Common myeloid progenitor, CD34-positive (primary cell): ENCODE results near the gene RANBP17.
"Not testable (repeated sequence)": the region's sequence is repeated elsewhere in the genome, so short reads cannot be mapped to it uniquely, and the experiment has no call there.

Experiments
- CTCF ChIA-PET: fragments of 350-600 bp; sonication (Branson Sonifier 250); formaldehyde crosslinking; loops from one replicate; lab custom pipeline; 2021; ENCODE audit warnings: antibody characterized with exemption; lab: Charles Lee
- POLR2A ChIA-PET: fragments of 350-600 bp; sonication (Branson Sonifier 250); formaldehyde crosslinking; loops from one replicate; lab custom pipeline; 2021; ENCODE audit warnings: antibody characterized with exemption; lab: Charles Lee
- DNase-seq, 3 donors: peaks; one replicate each; pipeline versions ENCODE4 v3.0.0 to v3.0.0-alpha.2; 2013
- H3K27ac ChIP-seq, 2 experiments: 1 replicate in 1 of 2; 2 replicates in 1 of 2; pipeline ENCODE4 v1.7.0; 2013; ENCODE audit warnings: inconsistent platforms in 2 of 2, low read length in 2 of 2, mild to moderate bottlenecking in 2 of 2, low read depth in 1 of 2, moderate library complexity in 1 of 2; ENCODE audit not compliant: severe bottlenecking in 2 of 2, insufficient read depth in 1 of 2, poor library complexity in 1 of 2
- H3K27me3 ChIP-seq, 5 experiments: replicated peaks in 2 of 5; 1 replicate in 3 of 5; 2 replicates in 2 of 5; pipeline versions ENCODE4 v1.6.1 to v1.7.0; 2013; ENCODE audit warnings: low read length in 4 of 5, mild to moderate bottlenecking in 2 of 5, moderate library complexity in 2 of 5, inconsistent platforms in 1 of 5; ENCODE audit not compliant: insufficient read depth in 5 of 5, control insufficient read depth in 4 of 5
- H3K36me3 ChIP-seq, 4 experiments: 1 replicate in 2 of 4; 2 replicates in 2 of 4; pipeline versions ENCODE4 v1.6.1 to v1.7.0; 2013; ENCODE audit warnings: low read length in 3 of 4, control low read depth in 1 of 4, mild to moderate bottlenecking in 1 of 4; ENCODE audit not compliant: control insufficient read depth in 4 of 4, insufficient read depth in 4 of 4
- H3K4me1 ChIP-seq, 4 experiments: 1 replicate in 3 of 4; 2 replicates in 1 of 4; pipeline versions ENCODE4 v1.6.1 to v1.7.1; 2013; ENCODE audit warnings: low read length in 3 of 4, mild to moderate bottlenecking in 3 of 4, control low read depth in 1 of 4, inconsistent platforms in 1 of 4, moderate library complexity in 1 of 4; ENCODE audit not compliant: control insufficient read depth in 4 of 4, insufficient read depth in 4 of 4; ENCODE audit errors: control extremely low read depth in 1 of 4
- H3K4me3 ChIP-seq, 7 experiments: 1 replicate in 4 of 7; 2 replicates in 3 of 7; pipeline versions ENCODE4 v1.5.1 to v1.7.0; 2013; ENCODE audit warnings: mild to moderate bottlenecking in 7 of 7, low read length in 6 of 7, moderate library complexity in 6 of 7, inconsistent platforms in 2 of 7, low read depth in 2 of 7, control low read depth in 1 of 7; ENCODE audit not compliant: insufficient read depth in 4 of 7, control insufficient read depth in 1 of 7; ENCODE audit errors: extremely low read depth in 1 of 7
- H3K9me3 ChIP-seq, 5 experiments: 1 replicate in 4 of 5; 2 replicates in 1 of 5; pipeline versions ENCODE4 v1.6.1 to v1.7.1; 2013; ENCODE audit warnings: low read length in 4 of 5, mild to moderate bottlenecking in 2 of 5, inconsistent platforms in 1 of 5, low read depth in 1 of 5, moderate library complexity in 1 of 5; ENCODE audit not compliant: control insufficient read depth in 4 of 5, insufficient read depth in 2 of 5; ENCODE audit errors: control extremely low read depth in 1 of 5
- WGBS: methylation state at CpG from one replicate; pipeline ENCODE4 v1.1.5; 2013; ENCODE audit not compliant: insufficient coverage; 5-methylcytosine and 5-hydroxymethylcytosine counted together

The RANBP17 gene

DNA sequence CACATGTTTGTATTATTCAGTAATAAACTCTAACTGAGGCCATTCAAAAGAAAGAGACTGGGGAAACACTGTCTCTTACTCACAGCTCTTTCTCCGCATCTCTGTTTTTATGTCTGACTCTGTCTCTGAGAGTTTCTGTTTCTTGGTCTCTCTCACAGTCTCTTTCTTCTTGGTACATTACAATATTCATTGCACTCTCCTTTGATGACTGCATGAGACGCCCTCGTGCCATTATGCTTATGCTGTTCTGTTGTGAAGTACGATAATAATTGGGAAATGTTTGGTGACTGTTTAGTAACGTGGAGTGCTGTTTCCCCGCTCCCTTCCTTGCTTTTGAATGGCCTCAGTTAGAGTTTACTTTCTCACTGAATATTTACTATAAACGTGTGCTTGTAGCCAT is 421.9 kb downstream of the RANBP17 start:
- no peak for DNase-seq
- Histone ChIP-seq H3K27ac (no peak overlapping the region), H3K27me3 (no peaks in the 10 kb centered on the region), H3K36me3 (no peaks in the 10 kb centered on the region), H3K9me3 (no peaks in the 10 kb centered on the region), H3K4me3 (no peak overlapping the region), H3K4me1 (no peaks in the 10 kb centered on the region)
- WGBS = 81% methylated on average over 3 of the region's 7 CpGs
- POLR2A ChIA-PET = no interaction called here
- CTCF ChIA-PET = interaction anchor here (1.6 kb wide), 1 partner anchor 16 kb away, joined by 3 read pairs; no protein-coding TSS in a partner anchor

DNA sequence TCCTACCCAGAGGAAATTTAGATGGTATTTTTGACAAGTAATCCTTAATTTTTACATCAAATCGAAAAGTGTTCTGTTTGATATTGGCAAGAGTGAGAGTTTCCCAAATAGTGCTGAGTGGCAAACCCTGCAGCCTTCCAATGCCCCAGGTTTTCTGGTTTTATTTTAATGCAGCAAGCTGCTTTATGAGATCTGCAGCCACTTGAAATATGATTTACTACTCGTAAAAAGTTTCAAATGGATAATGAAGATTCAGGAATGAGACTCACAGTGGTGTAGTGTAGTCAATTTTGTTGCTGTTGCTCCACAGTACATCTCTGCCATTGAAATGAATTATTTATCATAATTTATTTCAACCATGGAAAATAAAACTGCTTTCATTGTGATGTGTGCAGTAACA is 423.6 kb downstream of the RANBP17 start:
- no peak for DNase-seq
- ChIA-PET CTCF (no interaction called here), POLR2A (no interaction called here)
- Histone ChIP-seq H3K27me3 (no peaks in the 10 kb centered on the region), H3K36me3 (no peaks in the 10 kb centered on the region), H3K4me1 (no peaks in the 10 kb centered on the region), H3K27ac (no peak overlapping the region), H3K9me3 (no peaks in the 10 kb centered on the region), H3K4me3 (no peak overlapping the region)
- WGBS = no CpG with 5 or more reads among the region's 2 CpGs

DNA sequence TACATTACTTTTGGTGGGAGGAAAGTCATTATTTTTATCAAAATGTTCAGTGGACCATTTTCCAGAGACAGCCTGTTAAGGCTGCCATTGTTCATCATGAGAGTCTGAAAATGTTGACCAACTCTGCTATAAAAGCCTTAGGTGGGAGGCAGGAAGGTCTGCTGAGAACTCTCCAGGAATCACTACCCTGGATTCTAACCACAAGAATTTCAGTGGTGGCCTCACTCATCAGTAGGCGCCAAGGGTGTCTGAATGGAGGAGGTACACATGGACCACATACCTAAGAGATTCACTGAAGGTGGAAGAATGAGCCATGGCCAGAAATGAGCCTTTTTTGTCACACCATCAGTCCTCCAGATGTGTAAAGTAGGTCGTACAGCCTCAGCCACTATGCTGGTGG is 426.2 kb downstream of the RANBP17 start:
- POLR2A ChIA-PET = no interaction called here
- Histone ChIP-seq H3K27me3 (no peaks in the 10 kb centered on the region), H3K36me3 (no peaks in the 10 kb centered on the region), H3K4me1 (no peaks in the 10 kb centered on the region), H3K27ac (no peak overlapping the region), H3K9me3 (no peaks in the 10 kb centered on the region), H3K4me3 (no peak overlapping the region)
- DNase-seq = no peak
- 100% methylated on average over 2 of the region's 2 CpGs for WGBS
- CTCF ChIA-PET = no interaction called here

DNA sequence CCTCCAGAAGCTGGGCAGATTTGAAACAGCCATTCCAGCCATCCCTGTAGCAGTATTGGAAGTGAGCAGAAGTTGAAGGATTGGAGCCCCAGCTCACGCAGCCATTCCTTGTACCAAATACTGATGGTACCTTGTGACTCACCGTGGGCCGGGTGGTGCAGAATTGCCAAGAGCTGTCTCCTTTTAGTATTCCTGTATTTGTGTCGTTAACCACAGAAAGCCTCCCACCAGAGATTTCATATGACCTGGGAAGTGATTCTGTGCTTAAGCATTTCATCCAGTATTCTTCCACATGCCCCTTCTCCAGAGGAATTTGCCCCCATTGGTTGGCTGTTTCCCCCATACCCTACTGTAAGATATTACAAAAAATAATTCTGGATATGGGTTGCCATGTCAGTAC is 429.6 kb downstream of the RANBP17 start:
- WGBS = 87% methylated on average over 3 of the region's 4 CpGs
- Histone ChIP-seq H3K27me3 (no peaks in the 10 kb centered on the region), H3K27ac (no peak overlapping the region), H3K9me3 (no peaks in the 10 kb centered on the region), H3K4me1 (no peaks in the 10 kb centered on the region), H3K36me3 (no peaks in the 10 kb centered on the region), H3K4me3 (no peak overlapping the region)
- no peak for DNase-seq
- ChIA-PET CTCF (interaction anchor here (0.9 kb wide), 1 partner anchor 10 kb away, joined by 3 read pairs; no protein-coding TSS in a partner anchor), POLR2A (no interaction called here)

DNA sequence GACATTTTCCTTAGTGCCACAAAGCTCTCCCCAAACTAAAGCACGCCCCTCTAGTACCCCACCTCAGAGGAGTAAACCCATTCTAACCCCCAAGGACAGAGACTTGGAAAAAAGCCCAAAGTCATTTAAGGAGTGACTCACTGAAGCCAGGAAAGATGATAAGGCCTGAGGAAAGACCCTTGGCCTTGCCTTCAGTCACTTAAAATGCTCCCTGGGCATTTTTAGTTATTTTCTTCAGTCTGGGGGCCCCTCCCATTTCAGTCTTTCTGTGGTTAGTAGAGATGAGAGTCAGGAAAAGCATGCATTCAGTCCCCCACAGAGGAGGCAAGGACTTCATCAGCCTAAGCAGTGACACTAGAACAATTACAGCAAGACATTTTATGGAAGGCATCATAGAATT is 433.5 kb downstream of the RANBP17 start:
- DNase-seq = peak in 1 of 3 donors; percentile 15
- Histone ChIP-seq H3K9me3 (no peaks in the 10 kb centered on the region), H3K36me3 (no peaks in the 10 kb centered on the region), H3K4me3 (no peak overlapping the region), H3K4me1 (no peaks in the 10 kb centered on the region), H3K27ac (no peak overlapping the region), H3K27me3 (no peaks in the 10 kb centered on the region)
- WGBS = 100% methylated on average over 1 of the region's 1 CpG
- POLR2A ChIA-PET = no interaction called here
- CTCF ChIA-PET = interaction anchor here (1.4 to 2.0 kb wide), 2 partner anchors 10 to 13 kb away, joined by 3 to 6 read pairs; partner anchors contain the start of gene TLX3

DNA sequence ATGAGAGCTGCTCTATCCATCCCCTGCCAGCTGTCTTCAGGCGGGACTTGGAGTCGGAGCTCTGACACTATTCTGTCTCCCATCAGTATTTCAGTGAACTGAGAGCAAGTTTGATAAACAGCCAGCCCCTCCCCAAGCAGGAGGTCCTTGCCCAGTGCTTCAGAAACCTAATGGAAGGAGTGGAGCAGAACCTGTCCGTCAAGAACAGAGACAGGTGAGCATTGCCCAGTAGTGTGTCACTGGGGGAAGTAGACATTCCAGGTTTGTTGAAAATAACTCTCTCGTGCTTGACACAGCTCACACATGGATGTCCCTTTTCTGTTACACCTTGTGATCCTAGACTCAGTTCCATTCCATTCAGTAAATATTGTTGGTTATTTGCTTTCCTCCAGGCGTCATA is 434.0 kb downstream of the RANBP17 start:
- no peak overlapping the region for H3K27ac ChIP-seq
- H3K27me3 ChIP-seq = peaks cover 0 to 3% (median 0%) of the 10 kb centered on the region in 5 experiments
- H3K4me1 ChIP-seq = no peaks in the 10 kb centered on the region
- H3K9me3 ChIP-seq = no peaks in the 10 kb centered on the region
- 95% methylated on average over 3 of the region's 5 CpGs for WGBS
- CTCF ChIA-PET = interaction anchor here (1.4 kb wide), 1 partner anchor 10 kb away, joined by 3 read pairs; no protein-coding TSS in a partner anchor
- H3K36me3 ChIP-seq = no peaks in the 10 kb centered on the region
- POLR2A ChIA-PET = no interaction called here
- H3K4me3 ChIP-seq = no peak overlapping the region
- DNase-seq = no peak

DNA sequence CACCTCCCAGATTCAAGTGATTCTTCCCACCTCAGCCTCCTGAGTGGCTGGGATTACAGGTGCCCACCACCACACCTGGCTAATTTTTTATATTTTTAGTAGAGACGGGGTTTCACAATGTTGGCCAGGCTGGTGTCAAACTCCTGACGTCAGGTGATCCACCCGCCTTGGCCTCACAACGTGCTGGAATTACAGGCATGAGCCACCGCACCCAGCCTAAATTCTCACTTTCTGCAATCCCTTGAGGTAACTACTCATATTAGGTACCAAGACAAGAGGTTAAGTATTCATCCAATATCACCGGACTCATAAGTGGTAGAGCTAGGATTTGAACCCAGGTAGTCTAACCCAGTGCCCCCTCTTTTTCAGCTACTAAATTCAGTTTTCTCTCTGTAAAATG is 436.1 kb downstream of the RANBP17 start:
- CTCF ChIA-PET = interaction anchor here (0.5 kb wide), 1 partner anchor 78 kb away, joined by 3 read pairs; no protein-coding TSS in a partner anchor
- 96% methylated on average over 5 of the region's 6 CpGs for WGBS
- POLR2A ChIA-PET = not testable (repeated sequence)

More for the DNA sequence above, 436.1 kb downstream of the RANBP17 start:
- not testable (repeated sequence) for H3K9me3 ChIP-seq, DNase-seq, H3K27ac ChIP-seq, H3K27me3 ChIP-seq, H3K36me3 ChIP-seq, H3K4me3 ChIP-seq, H3K4me1 ChIP-seq
